Hepatocyte (in vitro differentiated cells): Measurements from ENCODE around the gene PDIA3.

Experiments
- CTCF ChIP-seq: fragments of 200-600 bp; sonication (generic); IDR thresholded peaks from 2 replicates; pipeline ENCODE4 v1.5.1; 2016; ENCODE audit warnings: antibody characterized with exemption, mild to moderate bottlenecking; ENCODE audit not compliant: poor library complexity
- EZH2 ChIP-seq: fragments of 200-600 bp; sonication (generic); IDR thresholded peaks from 2 replicates; pipeline ENCODE4 v1.6.1; 2016; ENCODE audit warnings: antibody characterized with exemption, mild to moderate bottlenecking, borderline replicate concordance
- EZH2phosphoT487 ChIP-seq: fragments of 200-600 bp; sonication (generic); IDR thresholded peaks from one replicate; pipeline ENCODE4 v1.6.1; 2018; ENCODE audit warnings: antibody characterized with exemption, mild to moderate bottlenecking, low read depth, moderate library complexity; ENCODE audit not compliant: unreplicated experiment, severe bottlenecking

- TF ChIP-seq EZH2 (no peak), CTCF (no peak), EZH2phosphoT487 (no peak)
Observed at GRCh38 chr15:43799945-43800285, 53.7 kb downstream of the PDIA3 start, which contains the start of gene SERINC4.
